A549 treated with dexamethasone at 1 μM for 4 hours (cell line): Measurements from ENCODE around the gene CTSW. TPM values are rescaled to one million over a fixed set of nuclear protein-coding genes. Genes with fewer than 3 reads are reported as not detected.

Experiments
- total RNA-seq: library from RNA; stranded (reverse); fragments of 200-300 nt; extraction: Qiagen RNA extraction; gene quantifications from 5 replicates; pipeline ENCODE4 v1.2.3, GENCODE V29; 2022

Gene CTSW
- 0.07 to 0.15 TPM in 2 of 5 replicates, not detected in the others for total RNA-seq

GRCh38 chr11:65879617-65880016, at the start of gene CTSW:
Gene CTSW (plus strand): TSS chr11:65879837. CDS start chr11:65879855, 18 bp downstream.

GRCh38 chr11:65833297-65834030, 46.2 kb upstream of the CTSW start, which contains the start of gene SNX32:
Gene SNX32 (plus strand): TSS chr11:65833963. CDS start chr11:65834066, 103 bp downstream.

DNA sequence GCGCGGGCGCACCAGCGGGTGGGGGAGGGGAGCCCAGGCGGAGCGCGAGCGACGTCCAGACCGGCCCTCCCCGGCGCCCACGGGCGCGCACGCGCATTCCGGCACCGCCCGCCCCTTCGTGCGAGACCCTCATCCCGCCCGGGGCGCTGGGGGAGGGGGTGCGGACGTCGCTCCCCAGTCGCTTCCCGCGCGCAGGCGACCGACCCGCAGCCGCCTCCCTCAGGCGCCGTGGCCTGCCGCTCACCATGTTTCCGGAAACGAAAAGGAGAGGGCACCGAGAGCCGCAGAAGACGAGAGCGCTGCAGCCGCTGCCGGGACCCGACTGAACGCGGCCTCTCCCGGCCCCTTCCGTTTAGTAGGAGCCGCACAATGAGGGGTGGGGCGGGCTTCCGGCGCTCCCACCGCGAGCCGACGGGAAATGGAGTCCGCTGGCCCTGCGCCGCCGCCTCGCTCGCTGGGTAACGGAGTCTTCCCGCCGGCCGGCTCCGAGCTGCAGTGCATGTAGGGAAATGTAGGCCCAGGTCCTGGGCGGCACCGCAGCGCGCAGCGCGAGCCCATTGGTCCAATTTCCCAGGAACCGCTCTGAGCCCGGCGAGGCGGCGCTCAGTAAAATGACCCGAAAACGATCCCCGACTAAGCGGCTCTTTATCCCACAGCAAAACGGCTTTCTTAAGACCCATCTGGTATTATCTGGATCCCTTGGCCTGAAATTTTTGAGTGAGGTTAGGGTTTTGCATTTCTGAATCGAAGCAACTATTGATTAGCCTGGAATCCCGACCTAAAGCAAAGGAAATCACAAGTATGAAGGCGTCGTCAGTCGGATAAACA, 21.6 kb upstream of the CTSW start, which contains the start of gene CFL1:
Gene CFL1 (minus strand): TSS at position 328 of the 828 bp plus-strand sequence. CDS start 81 bp downstream, at position 247.

GRCh38 chr11:65860278-65861164, 19.1 kb upstream of the CTSW start, which contains the start of gene MUS81:
Gene MUS81 (plus strand): TSS chr11:65860433. CDS start chr11:65860754, 321 bp downstream.

GRCh38 chr11:65872586-65873317, 6.9 kb upstream of the CTSW start, which contains the start of gene EFEMP2:
Gene EFEMP2 (minus strand): TSS chr11:65872800. CDS start chr11:65872354, 446 bp downstream.

GRCh38 chr11:65888163-65888814, 8.7 kb downstream of the CTSW start, which contains the start of gene FIBP:
Gene FIBP (minus strand): TSS chr11:65888471. CDS start chr11:65888418, 53 bp downstream.

GRCh38 chr11:65890324-65891218, 10.9 kb downstream of the CTSW start, which contains the start of gene CCDC85B:
Gene CCDC85B (plus strand): TSS chr11:65890673. CDS start chr11:65890784, 111 bp downstream.

GRCh38 chr11:65900125-65900898, 20.7 kb downstream of the CTSW start, which contains the start of gene FOSL1:
Gene FOSL1 (minus strand): TSS chr11:65900388. CDS start chr11:65900339, 49 bp downstream.

GRCh38 chr11:65918211-65919140, 38.8 kb downstream of the CTSW start, which contains the start of gene C11orf68:
Gene C11orf68 (minus strand): TSS chr11:65919062. CDS start chr11:65919031, 31 bp downstream.

GRCh38 chr11:65919141-65919572, 39.5 kb downstream of the CTSW start, which contains the start of gene DRAP1:
Gene DRAP1 (plus strand): TSS chr11:65919426. CDS start chr11:65919502, 76 bp downstream.

Other genes starting within 250 kb of the CTSW start
- 9.4 to 16.4 TPM (median 15.6 TPM) in 5 replicates for gene SIPA1, start 241.7 kb upstream of the CTSW start, total RNA-seq
- gene RELA, start 216.9 kb upstream of the CTSW start, total RNA-seq, result 58.7 to 77.6 TPM (median 77.2 TPM) in 5 replicates
- gene KAT5, start 167.6 kb upstream of the CTSW start, total RNA-seq, result 43.0 to 54.7 TPM (median 52.9 TPM) in 5 replicates
- gene RNASEH2C, start 159.0 kb upstream of the CTSW start, total RNA-seq, result 22.8 to 46.0 TPM (median 44.1 TPM) in 5 replicates
- gene AP5B1, start 98.9 kb upstream of the CTSW start, total RNA-seq, result 7.5 to 12.1 TPM (median 10.0 TPM) in 5 replicates
- 0.05 to 0.12 TPM (median 0.08 TPM) in 5 replicates for gene OVOL1, start 92.8 kb upstream of the CTSW start, total RNA-seq
- 0.03 to 0.08 TPM (median 0.04 TPM) in 3 of 5 replicates, not detected in the others for gene SNX32, start 45.9 kb upstream of the CTSW start, total RNA-seq
- 2,038 to 2,379 TPM (median 2,208 TPM) in 5 replicates for gene CFL1, start 21.7 kb upstream of the CTSW start, total RNA-seq
- gene MUS81, start 19.4 kb upstream of the CTSW start, total RNA-seq, result 22.6 to 34.8 TPM (median 32.1 TPM) in 5 replicates
- gene EFEMP2, start 7.0 kb upstream of the CTSW start, total RNA-seq, result 0.21 to 1.0 TPM (median 0.78 TPM) in 5 replicates
- 68.8 to 91.4 TPM (median 86.2 TPM) in 5 replicates for gene FIBP, start 8.6 kb downstream of the CTSW start, total RNA-seq
- gene CCDC85B, start 10.8 kb downstream of the CTSW start, total RNA-seq, result 20.6 to 40.4 TPM (median 35.5 TPM) in 5 replicates
- 101 to 162 TPM (median 128 TPM) in 5 replicates for gene FOSL1, start 20.6 kb downstream of the CTSW start, total RNA-seq
- 27.5 to 41.8 TPM (median 38.7 TPM) in 5 replicates for gene C11orf68, start 39.2 kb downstream of the CTSW start, total RNA-seq
- gene DRAP1, start 39.6 kb downstream of the CTSW start, total RNA-seq, result 168 to 287 TPM (median 230 TPM) in 5 replicates
- not detected in 5 replicates for gene TSGA10IP, start 65.6 kb downstream of the CTSW start, total RNA-seq
- 46.1 to 70.0 TPM (median 66.5 TPM) in 5 replicates for gene SART1, start 81.9 kb downstream of the CTSW start, total RNA-seq
- gene EIF1AD, start 122.3 kb downstream of the CTSW start, total RNA-seq, result 39.5 to 47.3 TPM (median 42.0 TPM) in 5 replicates
- gene BANF1, start 122.7 kb downstream of the CTSW start, total RNA-seq, result 383 to 500 TPM (median 463 TPM) in 5 replicates
- gene CST6, start 132.2 kb downstream of the CTSW start, total RNA-seq, result not detected in 5 replicates
- gene CATSPER1, start 146.6 kb downstream of the CTSW start, total RNA-seq, result 0.61 to 0.99 TPM (median 0.95 TPM) in 5 replicates
- gene GAL3ST3, start 169.3 kb downstream of the CTSW start, total RNA-seq, result not detected in 5 replicates
- 175 to 193 TPM (median 190 TPM) in 5 replicates for gene SF3B2, start 172.5 kb downstream of the CTSW start, total RNA-seq
- 61.9 to 105 TPM (median 92.3 TPM) in 5 replicates for gene PACS1, start 190.4 kb downstream of the CTSW start, total RNA-seq